ENCODE data around the gene METTL24. TPM values are rescaled to one million over a fixed set of nuclear protein-coding genes. Genes with fewer than 3 reads are reported as not detected.
A peak's percentile ranks its signal among the peaks of the same experiment; 100 is the strongest.

The METTL24 gene
- total RNA-seq (2014; rRNA removed; shearing (Covaris generic)): 1.8 and 2.6 TPM in 2 replicates

- peak; percentile 49 for DNase-seq (ENCODE audit: low spot score)
- in situ Hi-C loops (cut with HindIII; ENCODE audit: low sequenced_read_pairs): no loop called here
Measured at GRCh38 chr6:110357664-110358552, at the start of gene METTL24. METTL24 (minus strand) TSS chr6:110358349; CDS start chr6:110358272, 77 bp downstream.

GRCh38 chr6:110404607-110405006 lies 46.5 kb upstream of the METTL24 start:
- in situ Hi-C loops (cut with HindIII; ENCODE audit: low sequenced_read_pairs): no loop called here
- DNase-seq (ENCODE audit: low spot score): no peak

DNA sequence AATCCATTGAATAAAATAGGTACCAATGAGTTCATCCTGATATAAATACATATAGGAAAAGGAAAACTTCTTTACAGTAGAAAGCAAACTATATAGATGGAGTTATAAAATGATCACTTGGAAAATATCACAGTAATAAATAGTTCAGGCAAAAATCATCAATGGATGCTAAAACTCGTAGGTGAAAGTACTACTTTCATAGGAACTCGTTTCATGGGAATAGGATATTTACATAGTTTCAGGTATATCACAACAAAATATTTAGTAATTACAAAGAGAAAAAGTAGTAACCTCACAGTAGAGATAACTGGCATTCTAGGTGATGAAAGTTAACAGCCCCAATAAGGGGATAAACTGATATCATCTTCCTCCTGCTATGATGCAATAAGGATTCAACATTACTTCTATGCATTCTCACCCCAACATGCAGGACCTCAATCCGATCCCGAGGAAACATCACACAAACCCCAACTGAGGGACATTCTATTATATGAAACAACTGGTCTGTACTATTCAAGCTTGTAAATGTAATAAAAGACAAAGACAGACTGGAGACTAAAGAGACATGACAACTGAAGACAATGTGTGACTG lies 43.5 kb upstream of the METTL24 start:
- no peak for DNase-seq (ENCODE audit: low spot score)
- in situ Hi-C loops (cut with HindIII; ENCODE audit: low sequenced_read_pairs): no loop called here

DNA sequence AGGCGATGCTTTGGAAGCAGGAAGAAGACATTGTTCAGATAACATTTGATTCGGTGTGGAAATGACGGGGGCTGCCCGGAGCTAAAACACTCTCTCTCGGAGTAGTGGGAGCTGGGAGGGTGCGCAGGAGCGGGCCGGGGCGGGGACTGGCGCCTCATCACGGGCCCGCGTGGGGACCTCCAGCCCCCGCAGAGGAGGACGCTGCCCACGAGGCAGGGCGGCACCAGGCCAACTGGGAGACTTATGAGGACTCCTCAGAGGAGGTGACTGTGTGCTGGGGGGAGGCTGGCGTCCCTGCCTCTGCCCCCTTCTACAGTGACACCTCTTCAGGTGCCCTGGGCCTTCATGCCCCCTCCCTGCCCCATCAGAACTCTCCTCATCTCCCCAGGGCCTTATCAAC lies 42.1 kb upstream of the METTL24 start:
- in situ Hi-C loops (cut with HindIII; ENCODE audit: low sequenced_read_pairs): no loop called here
- DNase-seq (ENCODE audit: low spot score): no peak

GRCh38 chr6:110399219-110400071 lies 41.3 kb upstream of the METTL24 start:
- DNase-seq (ENCODE audit: low spot score): no peak
- in situ Hi-C loops (cut with HindIII; ENCODE audit: low sequenced_read_pairs): no loop called here

- no peak for DNase-seq (ENCODE audit: low spot score)
- in situ Hi-C loops (cut with HindIII; ENCODE audit: low sequenced_read_pairs): no loop called here
Measured at GRCh38 chr6:110398778-110399177, 40.6 kb upstream of the METTL24 start.

GRCh38 chr6:110395221-110395620 lies 37.1 kb upstream of the METTL24 start:
- peak; percentile 77 for DNase-seq (ENCODE audit: low spot score)
- in situ Hi-C loops (cut with HindIII; ENCODE audit: low sequenced_read_pairs): no loop called here

DNA sequence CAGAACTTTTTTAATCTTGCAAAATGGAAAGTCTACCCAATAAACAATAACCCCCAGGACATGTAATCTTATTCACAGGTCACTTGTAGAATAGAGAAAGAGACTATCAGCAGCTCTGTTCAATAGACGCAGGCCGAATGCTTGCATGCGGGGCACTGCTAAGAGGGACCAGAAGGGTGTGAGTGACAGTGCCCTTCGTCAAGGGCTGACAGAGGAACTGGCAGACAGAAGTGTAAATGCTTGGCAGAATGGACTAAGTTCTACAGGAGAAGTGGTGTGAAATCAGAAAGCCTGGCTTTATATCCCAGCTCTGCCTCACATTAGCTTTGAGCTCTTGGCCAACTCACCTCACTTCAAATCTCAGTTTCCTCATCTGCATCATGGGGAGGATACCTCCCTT lies 36.3 kb upstream of the METTL24 start:
- in situ Hi-C loops (cut with HindIII; ENCODE audit: low sequenced_read_pairs): no loop called here
- no peak for DNase-seq (ENCODE audit: low spot score)

- DNase-seq (ENCODE audit: low spot score): no peak
- in situ Hi-C loops (cut with HindIII; ENCODE audit: low sequenced_read_pairs): no loop called here
Measured at GRCh38 chr6:110392727-110393126, 34.6 kb upstream of the METTL24 start.

- in situ Hi-C loops (cut with HindIII; ENCODE audit: low sequenced_read_pairs): no loop called here
Measured at GRCh38 chr6:110390404-110390803, 32.3 kb upstream of the METTL24 start.

GRCh38 chr6:110389689-110390382 lies 31.7 kb upstream of the METTL24 start:
- in situ Hi-C loops (cut with HindIII; ENCODE audit: low sequenced_read_pairs): no loop called here
- no peak for DNase-seq (ENCODE audit: low spot score)

More at GRCh38 chr6:110390404-110390803, 32.3 kb upstream of the METTL24 start:
- DNase-seq (ENCODE audit: low spot score): no peak

DNA sequence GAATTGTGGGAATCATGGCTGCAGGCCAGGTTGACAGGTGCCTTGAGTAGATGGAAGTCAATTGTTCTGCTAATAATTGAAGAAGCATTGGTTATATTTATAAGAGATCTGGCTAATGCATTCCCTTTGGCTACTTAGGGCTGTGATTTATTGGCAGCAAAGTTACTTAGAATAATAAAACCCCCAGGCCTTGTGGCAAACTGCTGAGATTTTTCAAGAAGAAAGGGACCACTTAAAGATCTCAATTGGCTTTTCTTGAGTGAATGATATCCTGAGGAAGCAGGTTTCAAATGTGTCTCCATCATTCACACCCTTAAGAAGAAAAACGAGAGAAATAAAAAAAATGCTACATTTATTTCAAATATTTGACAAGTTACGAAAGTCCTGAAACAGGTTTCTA lies 29.8 kb upstream of the METTL24 start:
- DNase-seq (ENCODE audit: low spot score): no peak
- in situ Hi-C loops (cut with HindIII; ENCODE audit: low sequenced_read_pairs): no loop called here

- DNase-seq (ENCODE audit: low spot score): no peak
- in situ Hi-C loops (cut with HindIII; ENCODE audit: low sequenced_read_pairs): no loop called here
Measured at GRCh38 chr6:110385458-110385863, 27.3 kb upstream of the METTL24 start.

GRCh38 chr6:110378552-110378951 lies 20.4 kb upstream of the METTL24 start:
- in situ Hi-C loops (cut with HindIII; ENCODE audit: low sequenced_read_pairs): no loop called here
- no peak for DNase-seq (ENCODE audit: low spot score)

GRCh38 chr6:110369066-110369465 lies 10.9 kb upstream of the METTL24 start:
- in situ Hi-C loops (cut with HindIII; ENCODE audit: low sequenced_read_pairs): no loop called here
- DNase-seq (ENCODE audit: low spot score): no peak

- in situ Hi-C loops (cut with HindIII; ENCODE audit: low sequenced_read_pairs): no loop called here
- DNase-seq (ENCODE audit: low spot score): no peak
Measured at GRCh38 chr6:110368284-110368683, 10.1 kb upstream of the METTL24 start.

DNA sequence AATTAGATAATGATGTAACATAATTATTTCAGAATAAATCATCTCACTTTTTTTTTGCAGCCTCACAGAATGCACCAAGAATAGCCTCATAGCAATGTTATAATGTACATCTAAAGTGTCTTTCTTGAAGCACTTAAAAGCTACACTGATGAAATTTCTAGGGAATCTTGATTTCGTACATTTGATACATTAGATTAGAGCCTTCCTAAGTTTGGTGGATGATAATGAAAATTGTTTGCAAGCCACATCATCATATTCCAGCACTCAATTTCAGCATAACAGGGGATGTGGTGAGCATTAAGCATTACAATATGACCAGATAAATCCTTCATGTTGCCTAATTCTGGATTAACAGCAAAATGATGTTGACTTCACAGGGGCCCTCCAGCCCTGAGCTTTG lies 9.7 kb upstream of the METTL24 start:
- DNase-seq (ENCODE audit: low spot score): no peak
- in situ Hi-C loops (cut with HindIII; ENCODE audit: low sequenced_read_pairs): no loop called here

DNA sequence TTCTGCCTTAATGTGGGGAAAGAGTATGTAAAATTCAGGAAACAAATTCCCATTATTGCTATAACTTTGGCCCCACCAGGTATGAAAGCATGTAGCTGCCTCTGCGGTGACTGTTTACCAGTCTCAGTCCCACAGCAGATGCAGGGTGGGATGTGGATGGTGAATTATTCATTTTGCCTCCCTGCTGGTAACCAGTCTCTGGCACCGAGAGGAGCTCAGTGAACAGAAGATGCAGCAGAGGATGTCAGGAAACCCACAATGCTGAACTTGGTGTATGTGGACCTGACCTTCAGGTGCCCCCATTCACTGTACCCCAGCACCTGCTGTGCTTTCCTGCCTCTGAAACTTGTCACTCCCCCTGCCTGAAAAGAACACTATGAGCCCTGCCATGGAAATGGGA lies 8.8 kb upstream of the METTL24 start:
- in situ Hi-C loops (cut with HindIII; ENCODE audit: low sequenced_read_pairs): no loop called here
- DNase-seq (ENCODE audit: low spot score): no peak

DNA sequence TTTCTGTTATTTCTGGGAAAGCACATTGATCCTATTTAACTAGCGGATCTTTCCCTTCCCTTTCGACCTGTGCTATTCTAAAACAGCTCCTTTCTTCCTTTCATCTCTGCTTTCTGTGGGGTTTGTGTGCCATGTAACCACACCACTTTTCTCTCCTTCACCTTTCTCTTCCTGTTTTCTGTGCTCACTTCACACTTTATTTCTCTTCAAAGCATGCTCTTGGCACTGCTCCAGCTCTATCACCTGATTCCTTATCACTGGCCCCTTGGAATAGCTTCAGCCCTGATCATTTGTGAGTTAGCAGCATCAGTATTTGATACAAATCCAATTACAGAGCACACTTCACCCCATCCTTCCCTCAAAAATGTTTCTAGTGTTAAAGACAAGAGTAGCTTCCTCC lies 8.1 kb upstream of the METTL24 start:
- DNase-seq (ENCODE audit: low spot score): no peak
- in situ Hi-C loops (cut with HindIII; ENCODE audit: low sequenced_read_pairs): no loop called here

All from G401 (cell line).